ENCODE data around the gene NDUFS8. TPM values are rescaled to one million over a fixed set of nuclear protein-coding genes. Genes with fewer than 3 reads are reported as not detected.

Gene NDUFS8
- total RNA-seq, 1 experiment from 2014 or later = 214 TPM

GRCh38 chr11:68047437-68048290 lies 17.2 kb downstream of the NDUFS8 start:
- peaks cover 0 to 11% (median 0%) of the 10 kb centered on the region in 3 experiments; a peak in 3 of 7 replicates for H3K36me3 Mint-ChIP-seq (ENCODE audit: insufficient read depth in 1 of 3, low read depth in 3 of 3)
- H3K4ac ChIP-seq (ENCODE audit: low read depth, low read length) = no peak overlapping the region
- no peaks in the 10 kb centered on the region for H3K27me3 ChIP-seq (ENCODE audit: insufficient read depth, low read length)

More at GRCh38 chr11:68047437-68048290, 17.2 kb downstream of the NDUFS8 start:
- no peak overlapping the region for H4K91ac ChIP-seq (ENCODE audit: insufficient read length, low read depth, low read length)
- Mint-ChIP-seq H3K27ac (no peak overlapping the region), H3K4me1 (peaks cover 6 to 11% of the 10 kb centered on the region in 2 experiments), H3K4me3 (no peak overlapping the region), H3K27me3 (ENCODE audit: low read depth) (no peaks in the 10 kb centered on the region; the same call in 1 of the 2 replicates), H3K9me3 (no peaks in the 10 kb centered on the region)
- no peak overlapping the region for H4K5ac ChIP-seq (ENCODE audit: insufficient read length, low read depth, low read length)
- H3K9ac ChIP-seq (ENCODE audit: extremely low read depth, insufficient read length, low read length) = no peak overlapping the region
- TF ChIP-seq CTCF (conservative IDR thresholded peaks at IDR 0.05) = no peak
- no peak overlapping the region for H2BK20ac ChIP-seq (ENCODE audit: low read depth, low read length, poor library complexity, severe bottlenecking)
- H4K20me1 ChIP-seq (ENCODE audit: control insufficient read depth, insufficient read depth, insufficient read length) = peaks cover 2% of the 10 kb centered on the region
- no peak for DNase-seq
- no peak overlapping the region for H3T11ph ChIP-seq (ENCODE audit: low read length)
- no peaks in the 10 kb centered on the region for H3K79me2 ChIP-seq (ENCODE audit: insufficient read depth, low read length)
- H2BK5ac ChIP-seq (ENCODE audit: insufficient read length, low read length) = no peak overlapping the region
- no peak overlapping the region for H2AFZ ChIP-seq (ENCODE audit: low read length)
- H2BK120ac ChIP-seq (ENCODE audit: low read depth, low read length, poor library complexity, severe bottlenecking) = no peak overlapping the region
- H2BK12ac ChIP-seq (ENCODE audit: insufficient read length, low read depth, low read length) = no peak overlapping the region
- no peak overlapping the region for H3K18ac ChIP-seq (ENCODE audit: insufficient read length, low read depth, low read length)
- no peaks in the 10 kb centered on the region for H3K9me3 ChIP-seq (ENCODE audit: control insufficient read depth, low read depth, low read length)
- no peak overlapping the region for H3K56ac ChIP-seq (ENCODE audit: insufficient read length, low read depth, low read length)
- no peak overlapping the region for H3K4me2 ChIP-seq (ENCODE audit: insufficient read depth, insufficient read length, low read length)
- H3K14ac ChIP-seq (ENCODE audit: insufficient read depth, low read length) = no peak overlapping the region
- no CpG with 5 or more reads among the region's 37 CpGs for WGBS (ENCODE audit: extremely low coverage, insufficient read length, low lambda C conversion rate)
- no peak overlapping the region for H3K23ac ChIP-seq (ENCODE audit: insufficient read length, low read depth, low read length)
- H3K4me1 ChIP-seq (ENCODE audit: insufficient read depth, low read length) = no peaks in the 10 kb centered on the region
- no peak overlapping the region for H2BK15ac ChIP-seq (ENCODE audit: low read depth, low read length)
- H3K27ac ChIP-seq (ENCODE audit: insufficient read length, low read depth, low read length) = no peak overlapping the region
- H4K8ac ChIP-seq (replicated peaks; ENCODE audit: insufficient read length, low read depth, low read length) = no peak overlapping the region
- no peak overlapping the region for H2AK5ac ChIP-seq (ENCODE audit: insufficient read length, low read length)
- H3K23me2 ChIP-seq (ENCODE audit: insufficient read length, low read depth, low read length, poor library complexity, severe bottlenecking) = no peaks in the 10 kb centered on the region
- H3K79me1 ChIP-seq (ENCODE audit: insufficient read depth, low read depth, low read length, poor library complexity, severe bottlenecking) = no peaks in the 10 kb centered on the region
